ENCODE measurements around the gene ACER3.

The ACER3 gene

DNA sequence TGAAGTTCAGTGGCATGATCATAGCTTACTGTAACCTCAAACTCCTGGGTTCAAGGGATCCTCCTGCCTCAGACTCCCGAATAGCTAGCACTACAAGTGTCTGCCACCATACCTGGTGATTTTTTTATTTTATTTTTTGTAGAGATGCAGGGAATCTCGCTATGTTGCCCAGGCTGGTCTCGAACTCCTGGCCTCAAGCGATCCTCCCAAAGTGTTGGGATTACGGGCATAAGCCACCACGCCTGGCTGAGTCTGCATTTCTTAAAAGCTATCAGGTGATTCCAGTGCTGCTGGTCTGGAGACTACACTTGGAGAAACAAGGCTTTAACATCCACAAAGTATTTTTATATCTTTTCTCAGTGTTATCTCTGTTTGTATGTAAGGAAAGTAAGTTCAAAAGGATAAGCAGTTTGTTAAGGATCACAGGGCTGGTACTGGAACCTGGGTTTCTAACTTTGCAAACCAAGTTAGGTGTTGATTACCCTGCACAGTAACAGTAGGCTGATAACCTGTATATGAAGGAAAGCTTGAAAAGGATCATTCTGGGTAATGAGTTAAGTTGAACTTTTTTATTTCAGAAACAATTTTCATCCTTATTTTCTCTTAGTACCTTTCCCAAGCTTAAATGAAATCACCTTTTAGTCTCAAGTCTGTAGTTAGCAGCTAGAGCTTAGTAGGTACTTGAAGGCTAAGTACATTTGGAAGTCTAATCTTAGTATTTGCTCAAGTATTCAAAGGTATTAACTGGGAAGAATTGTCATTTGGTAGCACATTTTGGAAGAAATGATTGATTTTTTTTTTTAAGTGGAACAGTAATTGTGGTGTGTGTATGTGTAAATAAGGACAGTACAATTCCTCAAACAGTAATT lies 12.5 kb downstream of the ACER3 start:
- Histone ChIP-seq H3K79me1 (ENCODE audit: low read depth, low read length) (no peaks in the 10 kb centered on the region), H2AFZ (ENCODE audit: low read length) (no peak overlapping the region), H3K14ac (ENCODE audit: low read length) (no peak overlapping the region), H3K23ac (ENCODE audit: low read depth, low read length, poor library complexity) (no peak overlapping the region), H3K9me3 (replicated peaks in 1 of 2; ENCODE audit: control insufficient read depth in 2 of 2, insufficient read depth in 1 of 2, low read depth in 1 of 2, low read length in 2 of 2) (no peaks in the 10 kb centered on the region), H2BK12ac (ENCODE audit: low read length) (no peak overlapping the region), H3K4me2 (ENCODE audit: insufficient read depth, low read length, poor library complexity, severe bottlenecking) (no peak overlapping the region), H3K4me1 (ENCODE audit: control insufficient read depth in 2 of 2, insufficient read depth in 1 of 2, low read depth in 1 of 2, low read length in 2 of 2) (no peaks in the 10 kb centered on the region), H2BK5ac (ENCODE audit: low read length) (no peak overlapping the region), H2AK5ac (ENCODE audit: low read depth, low read length) (no peak overlapping the region), H4K8ac (ENCODE audit: low read depth, low read length) (no peak overlapping the region), H3K36me3 (replicated peaks in 1 of 2; ENCODE audit: control insufficient read depth in 2 of 2, insufficient read depth in 2 of 2, low read length in 2 of 2) (peaks cover 0 to 15% of the 10 kb centered on the region in 2 donors), H2BK15ac (ENCODE audit: low read length) (no peak overlapping the region), H3K18ac (ENCODE audit: low read length) (no peak overlapping the region), H3K4me3 (ENCODE audit: low read length in 2 of 2) (no peak overlapping the region), H3K4ac (ENCODE audit: low read length) (no peak overlapping the region), H3K27ac (replicated peaks; ENCODE audit: low read length) (no peak overlapping the region), H4K91ac (ENCODE audit: low read depth, low read length, poor library complexity) (no peak overlapping the region), H2BK120ac (ENCODE audit: low read depth, low read length) (no peak overlapping the region), H3K27me3 (ENCODE audit: control insufficient read depth in 3 of 3, insufficient read depth in 3 of 3, low read depth in 1 of 3, low read length in 3 of 3) (no peaks in the 10 kb centered on the region), H3K9ac (ENCODE audit: low read depth, low read length, poor library complexity) (no peak overlapping the region)
- no peak for DNase-seq (ENCODE audit: low spot score)
- no CpG with 5 or more reads among the region's 6 CpGs for WGBS, 2 donors (ENCODE audit: extremely low coverage in 2 of 2, insufficient read length in 2 of 2, insufficient replicate concordance in 1 of 2)

DNA sequence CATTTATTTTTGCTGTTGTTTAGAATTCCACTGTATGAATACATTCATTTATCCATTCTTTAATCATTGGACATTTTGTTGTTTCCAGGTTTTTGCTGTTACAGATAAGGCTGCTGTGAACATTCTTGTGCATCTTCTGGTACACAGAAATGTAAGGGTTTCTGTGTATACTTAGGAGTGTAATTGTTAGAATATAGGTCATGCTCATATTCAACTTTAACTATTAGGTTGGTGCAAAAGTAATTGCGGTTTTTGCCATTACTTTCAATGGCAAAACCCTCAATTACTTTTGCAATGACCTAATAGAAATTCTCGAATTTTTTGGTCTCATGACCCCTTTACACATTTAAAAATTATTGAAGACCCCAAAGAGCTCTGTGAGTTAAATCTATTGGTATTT lies 17.3 kb downstream of the ACER3 start:
- H3K4me3 ChIP-seq (ENCODE audit: low read length in 2 of 2), result no peak overlapping the region
- H3K27me3 ChIP-seq (ENCODE audit: control insufficient read depth in 3 of 3, insufficient read depth in 3 of 3, low read depth in 1 of 3, low read length in 3 of 3), result no peaks in the 10 kb centered on the region
- H3K14ac ChIP-seq (ENCODE audit: low read length), result no peak overlapping the region
- no peaks in the 10 kb centered on the region for H3K79me1 ChIP-seq (ENCODE audit: low read depth, low read length)
- no peak overlapping the region for H2BK15ac ChIP-seq (ENCODE audit: low read length)
- H3K4me1 ChIP-seq (ENCODE audit: control insufficient read depth in 2 of 2, insufficient read depth in 1 of 2, low read depth in 1 of 2, low read length in 2 of 2), result peaks cover 0 to 2% of the 10 kb centered on the region in 2 donors
- no peak overlapping the region for H2BK12ac ChIP-seq (ENCODE audit: low read length)
- H4K91ac ChIP-seq (ENCODE audit: low read depth, low read length, poor library complexity), result no peak overlapping the region
- H3K36me3 ChIP-seq (replicated peaks in 1 of 2; ENCODE audit: control insufficient read depth in 2 of 2, insufficient read depth in 2 of 2, low read length in 2 of 2), result no peaks in the 10 kb centered on the region
- no peak overlapping the region for H3K4me2 ChIP-seq (ENCODE audit: insufficient read depth, low read length, poor library complexity, severe bottlenecking)
- WGBS, 2 donors (ENCODE audit: extremely low coverage in 2 of 2, insufficient read length in 2 of 2, insufficient replicate concordance in 1 of 2), result no CpG with 5 or more reads among the region's 2 CpGs
- H2AK5ac ChIP-seq (ENCODE audit: low read depth, low read length), result no peak overlapping the region
- no peak overlapping the region for H4K8ac ChIP-seq (ENCODE audit: low read depth, low read length)
- DNase-seq (ENCODE audit: low spot score), result no peak
- no peak overlapping the region for H2AFZ ChIP-seq (ENCODE audit: low read length)
- no peak overlapping the region for H2BK120ac ChIP-seq (ENCODE audit: low read depth, low read length)
- no peak overlapping the region for H3K23ac ChIP-seq (ENCODE audit: low read depth, low read length, poor library complexity)
- H3K18ac ChIP-seq (ENCODE audit: low read length), result no peak overlapping the region
- no peak overlapping the region for H3K4ac ChIP-seq (ENCODE audit: low read length)
- H3K27ac ChIP-seq (replicated peaks; ENCODE audit: low read length), result no peak overlapping the region
- no peaks in the 10 kb centered on the region for H3K9me3 ChIP-seq (replicated peaks in 1 of 2; ENCODE audit: control insufficient read depth in 2 of 2, insufficient read depth in 1 of 2, low read depth in 1 of 2, low read length in 2 of 2)
- H2BK5ac ChIP-seq (ENCODE audit: low read length), result no peak overlapping the region
- H3K9ac ChIP-seq (ENCODE audit: low read depth, low read length, poor library complexity), result no peak overlapping the region

DNA sequence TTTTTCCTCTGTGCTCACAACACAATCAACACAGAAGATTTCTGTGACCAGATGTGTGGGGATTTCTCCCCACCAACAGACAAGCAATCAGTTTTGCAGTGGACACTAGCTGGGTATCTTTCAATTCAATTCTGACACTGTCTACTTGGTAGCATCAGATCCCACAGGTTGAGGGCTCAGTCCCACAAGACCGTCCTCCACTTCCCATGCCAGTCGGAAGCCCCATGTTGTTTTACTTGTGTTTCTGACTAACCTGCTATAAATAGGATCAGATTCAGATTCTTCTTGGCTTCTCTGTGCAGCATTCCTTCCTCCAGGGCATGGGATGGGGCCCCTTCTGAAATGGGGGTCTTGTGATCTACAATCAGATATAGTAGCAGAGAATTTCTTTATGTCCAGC lies 19.6 kb downstream of the ACER3 start:
- Histone ChIP-seq H3K14ac (ENCODE audit: low read length) (no peak overlapping the region), H3K27ac (replicated peaks; ENCODE audit: low read length) (no peak overlapping the region), H2BK5ac (ENCODE audit: low read length) (no peak overlapping the region), H3K4me3 (ENCODE audit: low read length in 2 of 2) (no peak overlapping the region), H3K9me3 (replicated peaks in 1 of 2; ENCODE audit: control insufficient read depth in 2 of 2, insufficient read depth in 1 of 2, low read depth in 1 of 2, low read length in 2 of 2) (no peaks in the 10 kb centered on the region), H2AFZ (ENCODE audit: low read length) (no peak overlapping the region), H3K4me1 (ENCODE audit: control insufficient read depth in 2 of 2, insufficient read depth in 1 of 2, low read depth in 1 of 2, low read length in 2 of 2) (peaks cover under 1 to 2% of the 10 kb centered on the region in 2 donors), H3K36me3 (replicated peaks in 1 of 2; ENCODE audit: control insufficient read depth in 2 of 2, insufficient read depth in 2 of 2, low read length in 2 of 2) (no peaks in the 10 kb centered on the region), H3K4ac (ENCODE audit: low read length) (no peak overlapping the region), H3K9ac (ENCODE audit: low read depth, low read length, poor library complexity) (no peak overlapping the region), H3K4me2 (ENCODE audit: insufficient read depth, low read length, poor library complexity, severe bottlenecking) (no peak overlapping the region), H2AK5ac (ENCODE audit: low read depth, low read length) (no peak overlapping the region), H3K79me1 (ENCODE audit: low read depth, low read length) (no peaks in the 10 kb centered on the region), H3K23ac (ENCODE audit: low read depth, low read length, poor library complexity) (no peak overlapping the region), H2BK12ac (ENCODE audit: low read length) (no peak overlapping the region), H4K91ac (ENCODE audit: low read depth, low read length, poor library complexity) (no peak overlapping the region), H3K27me3 (ENCODE audit: control insufficient read depth in 3 of 3, insufficient read depth in 3 of 3, low read depth in 1 of 3, low read length in 3 of 3) (no peaks in the 10 kb centered on the region), H3K18ac (ENCODE audit: low read length) (no peak overlapping the region), H4K8ac (ENCODE audit: low read depth, low read length) (no peak overlapping the region), H2BK120ac (ENCODE audit: low read depth, low read length) (no peak overlapping the region), H2BK15ac (ENCODE audit: low read length) (no peak overlapping the region)
- no CpG with 5 or more reads among the region's 2 CpGs for WGBS, 2 donors (ENCODE audit: extremely low coverage in 2 of 2, insufficient read length in 2 of 2, insufficient replicate concordance in 1 of 2)
- DNase-seq (ENCODE audit: low spot score), result no peak

DNA sequence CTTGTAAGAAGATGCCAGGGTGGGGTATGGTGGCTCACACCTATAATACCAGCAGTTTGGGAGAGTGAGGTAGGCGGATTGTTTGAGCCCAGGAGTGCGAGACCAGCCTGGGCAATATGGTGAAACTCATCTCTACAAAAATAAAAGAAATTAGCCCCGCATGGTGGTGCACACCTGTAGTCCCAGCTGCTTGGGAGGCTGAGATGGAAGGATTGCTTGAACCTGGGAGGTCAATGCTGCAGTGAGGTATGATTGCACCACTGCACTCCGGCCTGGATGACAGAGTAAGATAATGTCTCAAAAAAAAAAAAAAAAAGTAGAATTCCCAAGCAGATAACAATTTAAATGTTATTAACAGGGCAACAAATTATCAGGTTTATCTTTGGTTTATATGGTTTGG lies 20.2 kb downstream of the ACER3 start:
- Histone ChIP-seq H2AK5ac (ENCODE audit: low read depth, low read length) (no peak overlapping the region), H3K4ac (ENCODE audit: low read length) (no peak overlapping the region), H3K9me3 (replicated peaks in 1 of 2; ENCODE audit: control insufficient read depth in 2 of 2, insufficient read depth in 1 of 2, low read depth in 1 of 2, low read length in 2 of 2) (peaks cover 0 to 3% of the 10 kb centered on the region in 2 donors), H3K4me3 (ENCODE audit: low read length in 2 of 2) (no peak overlapping the region), H3K27ac (replicated peaks; ENCODE audit: low read length) (no peak overlapping the region), H2BK12ac (ENCODE audit: low read length) (no peak overlapping the region), H3K36me3 (replicated peaks in 1 of 2; ENCODE audit: control insufficient read depth in 2 of 2, insufficient read depth in 2 of 2, low read length in 2 of 2) (peaks cover 0 to 1% of the 10 kb centered on the region in 2 donors), H4K91ac (ENCODE audit: low read depth, low read length, poor library complexity) (no peak overlapping the region), H4K8ac (ENCODE audit: low read depth, low read length) (no peak overlapping the region), H2BK120ac (ENCODE audit: low read depth, low read length) (no peak overlapping the region), H3K4me2 (ENCODE audit: insufficient read depth, low read length, poor library complexity, severe bottlenecking) (no peak overlapping the region), H3K23ac (ENCODE audit: low read depth, low read length, poor library complexity) (no peak overlapping the region), H2BK15ac (ENCODE audit: low read length) (no peak overlapping the region), H2BK5ac (ENCODE audit: low read length) (no peak overlapping the region), H3K18ac (ENCODE audit: low read length) (no peak overlapping the region), H3K79me1 (ENCODE audit: low read depth, low read length) (no peaks in the 10 kb centered on the region), H2AFZ (ENCODE audit: low read length) (no peak overlapping the region), H3K27me3 (ENCODE audit: control insufficient read depth in 3 of 3, insufficient read depth in 3 of 3, low read depth in 1 of 3, low read length in 3 of 3) (peaks cover 0 to 3% (median 0%) of the 10 kb centered on the region in 3 experiments), H3K4me1 (ENCODE audit: control insufficient read depth in 2 of 2, insufficient read depth in 1 of 2, low read depth in 1 of 2, low read length in 2 of 2) (peaks cover 3 to 4% of the 10 kb centered on the region in 2 donors), H3K9ac (ENCODE audit: low read depth, low read length, poor library complexity) (no peak overlapping the region), H3K14ac (ENCODE audit: low read length) (no peak overlapping the region)
- no CpG with 5 or more reads among the region's 4 CpGs for WGBS, 2 donors (ENCODE audit: extremely low coverage in 2 of 2, insufficient read length in 2 of 2, insufficient replicate concordance in 1 of 2)
- no peak for DNase-seq (ENCODE audit: low spot score)
